Adrenal gland (tissue), 12 donors: ENCODE measurements around the gene DNAJC15. TPM values are rescaled to one million over a fixed set of nuclear protein-coding genes. Genes with fewer than 3 reads are reported as not detected.

Experiments used
- DNase-seq, 7 donors: peaks; one replicate each; pipeline ENCODE4 v3.0.0-alpha.2; 2019 to 2020
- H3K27ac ChIP-seq, 5 donors: fragments of 200-600 bp; sonication (generic) in 4 of 5; 1 replicate in 3 of 5; 2 replicates in 2 of 5; pipeline versions ENCODE4 v1.5.1 to v1.8.0; 2016 to 2020; ENCODE audit warnings: mild to moderate bottlenecking in 1 of 5
- H3K27me3 ChIP-seq: fragments of 200-600 bp; 2 replicates; pipeline ENCODE4 v1.8.0; 2021
- H3K36me3 ChIP-seq, 2 donors: fragments of 200-600 bp; replicated peaks in 1 of 2; 1 replicate in 1 of 2; 2 replicates in 1 of 2; pipeline versions ENCODE4 v1.5.1 to v1.8.0; 2018 to 2022
- H3K4me1 ChIP-seq, 2 donors: fragments of 200-600 bp; replicated peaks in 1 of 2; 1 replicate in 1 of 2; 2 replicates in 1 of 2; pipeline versions ENCODE4 v1.5.1 to v1.8.0; 2018 to 2021
- H3K4me3 ChIP-seq, 4 donors: fragments of 200-600 bp; sonication (generic) in 3 of 4; one replicate each; pipeline ENCODE4 v1.5.1; 2016 to 2018
- H3K9me3 ChIP-seq, 3 donors: fragments of 200-600 bp; sonication (generic) in 1 of 3; replicated peaks in 1 of 3; 1 replicate in 2 of 3; 2 replicates in 1 of 3; pipeline versions ENCODE4 v1.5.1 to v1.8.0; 2016 to 2021
- POLR2A ChIP-seq, 2 donors: fragments of 450-650 bp; IDR thresholded peaks; one replicate each; pipeline ENCODE4 v1.6.1; 2017; ENCODE audit warnings: antibody characterized with exemption in 2 of 2, mild to moderate bottlenecking in 2 of 2, moderate library complexity in 1 of 2
- WGBS, 4 donors: extraction: QIAGEN DNeasy Blood & Tissue Kit in 2 of 4; methylation state at CpG; one replicate each; pipeline versions ENCODE4 v1.1.5 to v1.1.7; 2013 to 2017; 5-methylcytosine and 5-hydroxymethylcytosine counted together
- intact Hi-C, 2 donors: fragments of 100-400 bp; cut with DNase I; formaldehyde crosslinking; loops; one replicate each; pipeline versions ENCODE4 v1.14.1 to v1.15.0; 2022 to 2023
- polyA plus RNA-seq, 3 donors: library from polyadenylated mRNA; stranded (reverse); fragments of 200-250 nt in 2 of 3; fragments of 350-450 nt in 1 of 3; fragmentation: Illumina TruSeq in 1 of 3; extraction: RNeasy Lipid Tissue Mini Kit (QIAGEN cat#74804) in 1 of 3; gene quantifications; one replicate each; pipeline ENCODE4 v1.2.3, GENCODE V29; 2013 to 2014
- total RNA-seq, 9 donors: library from RNA; depleted of rRNA in 4 of 9; stranded (reverse); fragments of >200 nt in 4 of 9; fragments of 120-200 nt in 1 of 9; fragmentation: NEBNext Ultra II Directional in 1 of 9; extraction: Animal tissue kit (Norgen Biotek cat#: 25700) in 1 of 9; gene quantifications; one replicate each; pipeline versions ENCODE4 v1.1.0 to v1.2.4, GENCODE V29; 2013 to 2023
- TF ChIP-seq, protein P1 (sequence below), 6 experiments: fragments of 450-650 bp in 4 of 6; fragments of 200-600 bp in 2 of 6; sonication (generic) in 1 of 6; IDR thresholded peaks; 1 replicate in 5 of 6; 2 replicates in 1 of 6; pipeline versions ENCODE4 v1.5.1 to v1.8.0; 2016 to 2021; ENCODE audit warnings: antibody characterized with exemption in 6 of 6, mild to moderate bottlenecking in 2 of 6, moderate library complexity in 1 of 6
- donor health status: healthy with polysubstance abuse.
- donor health status: Bipolar disorder and iron deficiency.
- donor health status: DM: yes; HTN: yes; CAD: no.
- donor health status: DM: no; HTN: no; CAD: no.
- donor health status: DM: no; HTN: no; CAD: no.
- donor health status: DM: yes; HTN: yes; CAD: no.

Gene DNAJC15
- total and polyA plus RNA-seq, 12 donors, result 10.0 to 33.5 (median 17.5) TPM

- WGBS, 4 donors, result 18 to 34% (median 24%) methylated on average over 3 of the region's 3 CpGs
- no peak overlapping the region for H3K4me3 ChIP-seq
- H3K27ac ChIP-seq, result no peak overlapping the region
- no peak for DNase-seq
- H3K27me3 ChIP-seq, result no peaks in the 10 kb centered on the region
- intact Hi-C loops, result no loop called here
- H3K4me1 ChIP-seq, result peaks cover 10 to 39% of the 10 kb centered on the region in 2 donors
- H3K36me3 ChIP-seq, result no peaks in the 10 kb centered on the region
- no peak for TF ChIP-seq POLR2A (IDR thresholded peaks at IDR 0.05)
- TF ChIP-seq, protein P1, sequence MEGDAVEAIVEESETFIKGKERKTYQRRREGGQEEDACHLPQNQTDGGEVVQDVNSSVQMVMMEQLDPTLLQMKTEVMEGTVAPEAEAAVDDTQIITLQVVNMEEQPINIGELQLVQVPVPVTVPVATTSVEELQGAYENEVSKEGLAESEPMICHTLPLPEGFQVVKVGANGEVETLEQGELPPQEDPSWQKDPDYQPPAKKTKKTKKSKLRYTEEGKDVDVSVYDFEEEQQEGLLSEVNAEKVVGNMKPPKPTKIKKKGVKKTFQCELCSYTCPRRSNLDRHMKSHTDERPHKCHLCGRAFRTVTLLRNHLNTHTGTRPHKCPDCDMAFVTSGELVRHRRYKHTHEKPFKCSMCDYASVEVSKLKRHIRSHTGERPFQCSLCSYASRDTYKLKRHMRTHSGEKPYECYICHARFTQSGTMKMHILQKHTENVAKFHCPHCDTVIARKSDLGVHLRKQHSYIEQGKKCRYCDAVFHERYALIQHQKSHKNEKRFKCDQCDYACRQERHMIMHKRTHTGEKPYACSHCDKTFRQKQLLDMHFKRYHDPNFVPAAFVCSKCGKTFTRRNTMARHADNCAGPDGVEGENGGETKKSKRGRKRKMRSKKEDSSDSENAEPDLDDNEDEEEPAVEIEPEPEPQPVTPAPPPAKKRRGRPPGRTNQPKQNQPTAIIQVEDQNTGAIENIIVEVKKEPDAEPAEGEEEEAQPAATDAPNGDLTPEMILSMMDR (IDR thresholded peaks at IDR 0.05), result no peak
- H3K9me3 ChIP-seq, result no peaks in the 10 kb centered on the region
These were observed 42.1 kb upstream of the DNAJC15 start for GRCh38 chr13:42981317-42981716.

- no peak for TF ChIP-seq POLR2A (IDR thresholded peaks at IDR 0.05)
- TF ChIP-seq, protein P1 (IDR thresholded peaks at IDR 0.05), result no peak
- DNase-seq, result peak in 1 of 7 donors; percentile 27
- no peaks in the 10 kb centered on the region for H3K27me3 ChIP-seq
- H3K36me3 ChIP-seq, result no peaks in the 10 kb centered on the region
- intact Hi-C loops, result no loop called here
- H3K4me1 ChIP-seq, result peaks cover 10 to 39% of the 10 kb centered on the region in 2 donors
- H3K4me3 ChIP-seq, result no peak overlapping the region
- WGBS, 4 donors, result 55 to 83% (median 59%) methylated on average over 1 of the region's 1 CpG
- peak overlapping the region in 2 of 5 donors; percentile 36 to 44 for H3K27ac ChIP-seq
- H3K9me3 ChIP-seq, result no peaks in the 10 kb centered on the region
These were observed 41.5 kb upstream of the DNAJC15 start for GRCh38 chr13:42981853-42982252.

DNA sequence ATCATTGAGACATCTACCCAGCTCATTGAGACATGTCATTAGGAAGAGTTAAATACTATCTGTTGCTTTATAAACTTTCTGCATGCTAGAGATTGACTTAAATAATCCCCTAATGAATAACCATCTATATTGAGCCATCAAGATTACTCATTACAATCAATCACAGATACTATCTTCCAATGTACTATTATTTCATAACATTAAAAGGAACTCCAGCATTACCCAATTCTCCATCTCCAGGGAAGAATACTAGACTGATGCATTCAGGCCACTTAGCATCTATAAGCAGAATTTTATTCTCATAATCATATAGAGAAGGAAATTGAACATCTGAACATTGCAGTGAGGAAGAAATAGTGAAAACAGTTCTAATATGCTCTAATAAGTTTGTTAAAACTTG lies 39.4 kb upstream of the DNAJC15 start:
- Histone ChIP-seq H3K4me1 (peaks cover 10 to 39% of the 10 kb centered on the region in 2 donors), H3K4me3 (no peak overlapping the region), H3K36me3 (no peaks in the 10 kb centered on the region), H3K27me3 (no peaks in the 10 kb centered on the region), H3K9me3 (no peaks in the 10 kb centered on the region), H3K27ac (no peak overlapping the region)
- TF ChIP-seq, protein P1 (IDR thresholded peaks at IDR 0.05), result no peak
- TF ChIP-seq POLR2A (IDR thresholded peaks at IDR 0.05), result no peak
- DNase-seq, result no peak
- intact Hi-C loops, result no loop called here

DNA sequence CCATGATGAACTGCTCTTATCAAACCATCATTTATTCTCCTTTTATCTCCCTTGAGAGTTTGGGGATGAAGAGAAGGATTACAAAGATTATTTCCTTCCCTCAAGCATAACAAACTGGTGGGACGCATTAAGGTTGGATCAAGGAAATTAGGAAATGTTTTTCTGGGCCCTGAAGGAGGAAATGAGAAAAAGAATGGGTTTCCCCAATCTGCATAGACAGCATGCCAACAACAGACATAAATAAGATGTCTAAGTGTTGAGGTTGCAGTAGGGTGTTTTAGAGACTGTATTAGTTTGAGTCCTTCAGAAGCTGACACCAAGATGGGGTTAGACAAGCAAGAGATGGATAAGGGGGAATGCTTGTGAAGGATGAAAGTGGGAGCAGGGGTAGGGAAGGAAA lies 38.7 kb upstream of the DNAJC15 start:
- no peaks in the 10 kb centered on the region for H3K9me3 ChIP-seq
- H3K27me3 ChIP-seq, result no peaks in the 10 kb centered on the region
- no peak for DNase-seq
- WGBS, 4 donors, result 55 to 83% (median 75%) methylated on average over 1 of the region's 1 CpG
- H3K27ac ChIP-seq, result peak overlapping the region in 1 of 5 donors; percentile 2
- TF ChIP-seq, protein P1 (IDR thresholded peaks at IDR 0.05), result no peak
- no peak for TF ChIP-seq POLR2A (IDR thresholded peaks at IDR 0.05)
- H3K4me1 ChIP-seq, result peaks cover 10 to 39% of the 10 kb centered on the region in 2 donors
- intact Hi-C loops, result no loop called here
- H3K36me3 ChIP-seq, result no peaks in the 10 kb centered on the region
- no peak overlapping the region for H3K4me3 ChIP-seq
